HG02840 (cell line): ENCODE data around the gene GPR155.
"Not testable (repeated sequence)": the region's sequence is repeated elsewhere in the genome, so short reads cannot be mapped to it uniquely, and the experiment has no call there.

Source experiments
- ATAC-seq: cut with Tn5 transposase; IDR thresholded peaks from one replicate; pipeline ENCODE4 v1.9.1; 2021; ENCODE audit warnings: mild to moderate bottlenecking, moderate library complexity, moderate number of reproducible peaks; ENCODE audit not compliant: unreplicated experiment, low FRiP score

Gene GPR155

DNA sequence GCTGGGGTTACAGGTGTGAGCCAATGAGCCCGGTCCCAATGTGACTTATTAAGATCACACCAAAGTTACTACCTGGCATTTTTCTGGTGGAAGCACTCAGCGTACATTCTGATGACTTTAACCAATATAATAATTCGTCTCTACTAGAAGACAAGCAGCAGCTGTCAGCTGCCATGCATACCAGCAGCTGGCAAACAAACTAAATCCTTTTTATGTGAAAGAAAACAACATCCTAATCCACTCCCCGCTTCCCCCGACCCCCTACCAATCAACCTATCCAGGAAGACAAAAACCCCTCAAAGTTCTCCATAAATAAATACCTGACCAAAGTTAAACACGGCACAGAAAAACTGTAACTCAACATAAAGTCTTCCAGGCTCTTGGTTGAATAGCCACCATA is 42.1 kb downstream of the GPR155 start:
- ATAC-seq, result no peak

DNA sequence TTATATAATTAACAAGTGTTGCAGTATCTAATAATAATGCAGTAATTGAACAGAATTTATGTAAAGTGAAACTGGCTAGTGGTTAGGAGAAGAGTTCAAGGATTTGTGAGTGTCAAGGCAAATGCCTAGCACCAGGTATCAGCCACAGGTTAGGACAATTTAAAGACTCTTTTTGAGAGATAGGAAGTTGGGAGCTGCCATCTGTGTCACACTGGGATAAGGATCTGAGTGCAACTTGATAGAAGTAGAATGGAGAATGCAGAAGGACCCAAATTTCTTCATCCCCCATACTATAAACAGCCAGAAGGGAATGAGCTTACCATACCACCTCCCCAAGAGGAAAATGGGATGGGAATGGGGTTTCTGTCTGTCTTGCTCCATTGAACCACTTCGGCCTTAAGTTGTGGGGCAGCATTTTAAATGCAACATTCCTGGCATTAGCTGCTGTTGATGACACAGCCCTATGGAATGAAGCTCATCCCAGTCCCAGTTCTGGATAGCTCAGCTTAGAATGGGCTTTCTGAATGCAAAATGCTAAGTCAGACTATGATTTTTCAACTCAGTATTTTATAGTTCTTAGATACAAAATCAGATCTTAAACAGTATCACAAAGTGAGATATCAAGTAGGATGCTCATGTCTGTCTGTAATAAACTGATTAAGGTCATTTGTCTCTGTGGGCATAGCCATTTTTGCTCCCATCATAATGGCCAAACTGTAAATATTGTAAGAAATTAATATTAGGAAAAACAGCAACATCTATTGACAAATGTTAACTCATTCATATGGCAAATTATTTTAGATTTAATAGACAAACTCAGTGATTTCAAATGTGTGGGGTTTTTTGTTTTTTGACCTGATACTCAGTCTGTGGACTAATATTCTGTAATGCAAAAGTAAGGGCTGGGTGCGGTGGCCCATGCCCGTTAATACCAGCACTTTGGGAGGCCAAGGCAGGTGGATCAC is 44.0 kb downstream of the GPR155 start:
- ATAC-seq, result no peak

DNA sequence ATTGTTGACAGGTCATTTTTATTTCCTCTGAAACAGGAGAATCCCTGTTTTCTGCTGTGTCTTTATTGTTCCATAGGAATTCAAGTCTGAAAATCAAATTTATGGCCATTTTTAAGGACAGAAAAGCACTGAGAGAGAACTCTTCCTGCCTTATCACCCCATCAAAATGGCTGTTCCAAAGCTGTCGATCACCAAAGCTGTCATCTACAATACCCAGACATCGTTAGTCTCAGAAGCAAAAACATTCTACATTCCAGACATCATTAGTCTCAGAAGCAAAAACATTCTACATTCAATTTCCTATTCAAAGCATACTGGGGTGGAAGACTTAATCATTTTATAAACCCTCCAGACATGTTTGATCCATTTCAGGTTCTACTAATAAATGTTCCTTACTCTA is 46.9 kb downstream of the GPR155 start:
- ATAC-seq, result no peak

DNA sequence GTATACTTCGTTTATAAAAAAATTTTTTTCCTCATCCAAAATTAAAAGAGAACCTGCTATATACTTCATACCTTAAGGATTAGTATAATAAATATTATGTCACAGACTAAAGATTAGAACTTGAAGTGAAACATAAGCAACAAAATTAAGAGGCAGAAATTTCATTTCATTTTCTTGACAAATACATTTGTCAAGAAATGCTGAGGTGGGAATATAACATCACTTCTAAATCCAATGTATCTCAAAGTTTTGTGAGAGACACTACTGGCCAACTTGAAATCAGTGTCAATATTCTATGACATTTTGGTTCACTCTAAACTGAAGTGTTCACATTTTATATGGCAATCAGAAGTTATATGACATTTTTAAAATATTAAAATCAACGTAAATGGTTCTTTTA is 47.5 kb downstream of the GPR155 start:
- ATAC-seq, result no peak

- ATAC-seq, result no peak
Observed at GRCh38 chr2:174438146-174438886, 48.5 kb downstream of the GPR155 start.

DNA sequence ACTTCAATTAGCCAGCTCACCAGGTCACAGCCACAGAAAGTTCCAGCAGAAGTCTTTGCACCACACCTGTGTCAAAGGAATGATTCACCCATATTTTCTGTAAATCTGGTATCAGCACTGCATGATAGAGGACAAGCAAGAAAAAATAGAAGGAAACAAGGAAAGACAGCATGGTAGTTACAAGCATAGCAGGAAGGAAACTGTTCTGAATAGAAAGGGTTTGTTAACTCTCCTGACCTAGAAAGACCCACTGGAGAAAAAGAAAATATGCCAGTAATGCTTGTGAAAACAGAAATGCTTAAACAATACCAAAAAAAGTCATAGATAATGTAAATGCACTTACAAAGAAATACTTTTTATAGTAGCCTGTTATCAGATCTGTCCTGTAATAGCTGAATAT is 50.5 kb downstream of the GPR155 start:
- ATAC-seq, result no peak

GRCh38 chr2:174431902-174432301 is 54.9 kb downstream of the GPR155 start:
- ATAC-seq, result no peak

- ATAC-seq, result no peak
Observed at GRCh38 chr2:174430066-174430465, 56.8 kb downstream of the GPR155 start.

DNA sequence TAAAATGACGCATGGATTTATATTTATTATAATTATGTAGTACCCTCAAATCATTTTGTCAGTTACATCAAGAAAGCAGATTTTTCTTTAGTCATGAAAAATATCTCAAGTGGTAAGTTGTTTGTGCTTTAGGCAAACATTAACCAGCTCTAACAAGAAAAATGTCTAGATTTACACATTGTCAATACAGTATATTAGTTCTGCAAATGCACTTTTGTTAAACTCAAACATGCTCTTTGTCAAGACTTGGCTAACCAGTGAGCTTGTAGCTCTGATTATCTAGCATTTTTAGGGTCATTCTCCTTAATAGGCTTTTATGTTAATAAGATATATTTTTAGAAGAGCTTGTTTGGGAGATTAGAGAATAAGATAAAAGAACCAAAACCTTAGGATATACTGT is 58.6 kb downstream of the GPR155 start:
- ATAC-seq, result no peak

DNA sequence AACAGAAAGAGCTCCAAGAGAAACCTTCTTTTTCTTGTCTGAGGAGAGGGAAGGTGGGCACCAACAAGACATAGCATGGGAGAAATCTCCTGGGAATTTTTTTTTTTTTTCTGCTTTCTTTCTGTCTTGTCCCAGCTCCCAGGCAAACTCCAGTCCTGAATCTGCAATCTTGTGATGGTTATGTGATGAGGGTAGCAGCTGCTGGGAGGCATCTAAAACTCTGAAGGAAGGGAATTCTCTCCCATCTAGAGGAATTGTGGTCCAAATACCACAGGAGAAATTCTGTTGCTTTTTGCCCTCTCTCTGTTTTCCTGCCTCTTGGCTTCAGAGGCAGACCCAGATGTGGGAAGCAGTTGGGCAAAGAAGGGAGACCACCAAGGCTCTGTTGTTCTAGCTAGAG is 74.6 kb downstream of the GPR155 start:
- ATAC-seq, result no peak

DNA sequence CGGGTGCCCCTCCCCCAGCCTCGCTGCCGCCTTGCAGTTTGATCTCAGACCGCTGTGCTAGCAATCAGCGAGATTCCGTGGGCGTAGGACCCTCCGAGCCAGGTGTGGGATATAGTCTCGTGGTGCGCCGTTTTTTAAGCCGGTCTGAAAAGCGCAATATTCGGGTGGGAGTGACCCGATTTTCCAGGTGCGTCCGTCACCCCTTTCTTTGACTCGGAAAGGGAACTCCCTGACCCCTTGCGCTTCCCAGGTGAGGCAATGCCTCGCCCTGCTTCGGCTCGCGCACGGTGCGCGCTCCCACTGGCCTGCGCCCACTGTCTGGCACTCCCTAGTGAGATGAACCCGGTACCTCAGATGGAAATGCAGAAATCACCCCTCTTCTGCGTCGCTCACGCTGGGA is 76.8 kb downstream of the GPR155 start:
- not testable (repeated sequence) for ATAC-seq

DNA sequence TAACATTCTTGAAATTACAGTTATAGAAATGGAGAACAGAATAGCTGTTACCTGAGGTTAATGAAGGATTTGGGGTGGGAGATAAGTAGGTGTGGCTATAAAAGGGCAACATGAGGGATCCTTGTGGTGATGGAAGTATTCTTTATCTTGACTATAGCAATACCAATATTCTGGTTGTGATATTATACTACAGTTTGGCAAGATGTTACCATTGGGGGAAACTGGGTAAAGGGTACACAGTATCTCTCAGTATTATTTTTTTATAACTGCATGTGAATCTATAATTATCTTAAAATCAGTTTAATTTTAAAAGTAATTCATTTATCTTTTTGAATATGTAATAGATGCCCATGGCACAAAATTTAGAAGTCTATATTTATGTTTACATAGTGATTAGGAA is 83.2 kb downstream of the GPR155 start:
- ATAC-seq, result no peak

DNA sequence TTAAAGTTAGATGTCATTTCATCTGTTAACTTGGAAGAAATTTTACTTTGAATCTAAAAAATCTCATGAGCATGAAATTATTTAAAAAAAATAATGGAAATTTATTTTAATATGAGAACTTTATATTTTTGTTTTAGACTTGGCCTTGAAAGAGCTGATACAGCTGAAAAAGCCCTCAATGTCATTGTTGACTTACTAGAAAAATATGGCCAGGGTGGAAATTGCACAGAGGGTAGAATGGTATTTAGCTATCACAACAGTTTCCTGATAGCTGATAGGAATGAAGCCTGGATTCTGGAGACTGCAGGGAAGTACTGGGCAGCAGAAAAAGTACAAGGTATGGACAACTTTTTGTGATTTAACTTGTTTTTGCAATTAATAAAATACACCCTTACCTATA is 86.0 kb downstream of the GPR155 start:
- no peak for ATAC-seq

GRCh38 chr2:174399171-174399570 is 87.7 kb downstream of the GPR155 start:
- no peak for ATAC-seq

- ATAC-seq, result no peak
Observed at GRCh38 chr2:174397773-174398172, 89.1 kb downstream of the GPR155 start.

DNA sequence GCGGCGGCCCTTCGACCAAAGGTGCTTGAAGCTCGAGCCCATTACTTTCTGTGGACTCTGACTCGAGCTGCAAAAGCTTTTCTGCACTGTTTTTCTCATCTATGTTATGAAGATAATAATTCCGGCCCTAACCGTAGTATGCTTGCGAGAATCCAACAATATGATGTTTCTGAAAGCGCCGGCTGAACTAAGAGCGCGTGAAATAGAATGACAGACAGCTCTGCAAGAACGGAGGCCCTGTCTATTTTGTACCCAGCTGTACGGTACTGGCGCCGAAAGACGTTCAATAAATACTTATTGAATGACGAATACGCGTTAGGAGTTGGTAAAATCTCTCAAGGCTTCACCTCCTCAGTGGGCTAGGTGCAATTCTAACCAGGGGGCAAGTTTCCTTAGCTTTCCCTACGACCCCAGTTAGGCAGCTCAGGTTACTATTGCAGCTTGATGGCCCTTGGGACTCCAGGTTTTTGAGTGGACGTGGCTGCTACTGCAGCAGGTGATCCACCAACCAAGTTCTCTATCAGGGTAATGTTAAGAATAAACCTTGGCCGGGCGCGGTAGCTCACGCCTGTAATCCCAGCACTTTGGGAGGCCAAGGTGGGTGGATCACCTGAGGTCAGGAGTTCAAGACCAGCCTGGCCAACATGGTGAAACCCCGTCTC is 90.7 kb downstream of the GPR155 start:
- peak; percentile 30 for ATAC-seq

DNA sequence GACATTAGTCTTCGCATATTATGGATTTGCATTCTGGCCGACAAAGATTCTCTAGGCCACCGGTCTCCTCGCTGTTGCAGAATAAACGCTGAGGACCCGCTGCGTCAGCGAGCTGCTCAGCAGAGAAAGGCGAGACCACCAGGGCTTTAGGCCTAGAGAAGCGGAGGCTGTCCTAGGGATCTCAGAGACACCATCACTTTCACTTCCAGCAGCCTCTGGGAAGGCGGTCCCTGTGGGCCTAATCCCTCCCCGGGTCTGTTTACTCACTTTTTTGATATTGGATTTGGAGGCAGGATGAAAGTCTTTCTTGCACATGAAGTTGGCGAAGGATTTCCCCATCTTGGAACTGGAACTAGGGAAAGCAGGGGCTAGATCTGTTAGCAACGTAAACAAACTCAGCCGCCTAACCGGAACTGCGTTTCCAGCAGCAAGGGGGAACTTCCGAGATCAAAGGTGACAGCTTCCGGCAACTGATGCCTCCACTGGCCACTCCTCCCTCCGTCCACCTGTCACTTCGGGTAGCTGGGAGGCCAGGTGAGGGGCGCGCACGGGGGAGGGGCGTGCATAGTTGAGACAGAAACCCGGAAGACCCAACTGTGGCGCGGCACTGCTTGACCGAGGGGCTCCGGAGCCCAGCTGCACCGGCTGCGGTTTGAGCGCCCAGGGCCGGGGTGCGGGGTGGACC is 91.4 kb downstream of the GPR155 start, which contains the start of gene SCRN3:
Gene SCRN3 (plus strand): TSS at position 447 of the 685 bp plus-strand sequence. CDS start 2,554 bp downstream, outside the sequence.
- peak; percentile 95 for ATAC-seq

GRCh38 chr2:174392706-174393105 is 94.1 kb downstream of the GPR155 start:
- ATAC-seq, result no peak

GRCh38 chr2:174390303-174390702 is 96.5 kb downstream of the GPR155 start:
- ATAC-seq, result not testable (repeated sequence)

- no peak for ATAC-seq
Observed at GRCh38 chr2:174389542-174389941, 97.3 kb downstream of the GPR155 start.
